GM19043 (cell line): ENCODE measurements around the gene DGKB.

Experiments
- ATAC-seq: cut with Tn5 transposase; IDR thresholded peaks from one replicate; pipeline ENCODE4 v1.9.1; 2021; ENCODE audit warnings: low read depth; ENCODE audit not compliant: unreplicated experiment

DGKB gene

DNA sequence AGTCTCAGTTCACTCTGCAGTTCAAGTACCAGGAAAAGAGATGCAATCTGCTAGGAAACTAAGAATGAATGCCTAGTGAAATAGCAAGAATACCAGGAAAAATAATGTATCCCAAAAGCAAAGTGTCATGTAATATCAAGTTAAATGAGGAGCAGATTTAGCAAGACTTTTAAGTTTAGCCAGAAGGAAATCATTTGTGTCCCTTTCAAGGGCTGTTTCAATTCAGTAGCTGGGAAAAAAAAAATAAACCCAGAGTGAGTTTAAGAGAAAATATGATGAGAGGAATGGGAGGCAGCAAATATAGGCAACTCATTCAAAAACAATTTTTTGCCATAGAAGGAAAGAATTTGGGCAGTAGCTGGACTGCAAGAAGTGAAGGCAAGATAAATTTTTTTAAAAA is 135.8 kb downstream of the DGKB start:
- ATAC-seq = no peak

DNA sequence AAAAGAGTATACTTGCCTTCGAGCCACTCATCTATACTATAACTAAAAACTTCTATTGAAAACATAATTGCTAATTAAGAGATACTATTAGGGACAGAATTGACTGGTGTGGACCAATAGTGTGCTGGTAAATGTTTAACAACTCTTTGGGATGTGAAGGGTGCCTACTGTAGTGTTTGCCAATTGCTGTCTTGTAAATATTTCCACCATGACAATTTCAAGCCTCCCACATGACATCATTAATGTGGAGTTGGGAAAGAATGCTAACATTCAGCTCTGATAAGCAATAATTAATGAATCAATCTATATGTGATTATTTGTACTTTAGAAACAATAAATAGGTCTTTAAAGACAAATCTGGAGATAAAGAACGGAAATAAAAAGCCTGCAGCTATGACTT is 136.8 kb downstream of the DGKB start:
- no peak for ATAC-seq

DNA sequence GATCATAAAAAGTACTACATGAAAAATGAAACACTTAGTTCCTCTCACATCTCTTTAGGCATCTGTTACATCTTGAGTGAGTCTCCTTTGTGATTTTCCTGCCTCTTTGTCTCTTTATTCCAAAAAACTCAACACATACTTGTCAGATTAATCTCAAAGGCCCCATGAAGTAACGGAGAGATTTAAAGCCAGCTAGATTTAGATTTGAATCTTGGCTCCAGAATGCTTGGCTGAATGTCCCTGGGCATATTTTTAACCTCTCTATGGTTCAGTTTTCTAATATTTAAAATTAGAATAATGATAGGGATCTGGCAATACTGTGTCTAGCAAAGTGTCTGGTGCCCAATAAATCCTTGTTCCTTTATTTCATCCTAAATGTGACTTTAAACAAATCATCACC is 140.0 kb downstream of the DGKB start:
- ATAC-seq = no peak

DNA sequence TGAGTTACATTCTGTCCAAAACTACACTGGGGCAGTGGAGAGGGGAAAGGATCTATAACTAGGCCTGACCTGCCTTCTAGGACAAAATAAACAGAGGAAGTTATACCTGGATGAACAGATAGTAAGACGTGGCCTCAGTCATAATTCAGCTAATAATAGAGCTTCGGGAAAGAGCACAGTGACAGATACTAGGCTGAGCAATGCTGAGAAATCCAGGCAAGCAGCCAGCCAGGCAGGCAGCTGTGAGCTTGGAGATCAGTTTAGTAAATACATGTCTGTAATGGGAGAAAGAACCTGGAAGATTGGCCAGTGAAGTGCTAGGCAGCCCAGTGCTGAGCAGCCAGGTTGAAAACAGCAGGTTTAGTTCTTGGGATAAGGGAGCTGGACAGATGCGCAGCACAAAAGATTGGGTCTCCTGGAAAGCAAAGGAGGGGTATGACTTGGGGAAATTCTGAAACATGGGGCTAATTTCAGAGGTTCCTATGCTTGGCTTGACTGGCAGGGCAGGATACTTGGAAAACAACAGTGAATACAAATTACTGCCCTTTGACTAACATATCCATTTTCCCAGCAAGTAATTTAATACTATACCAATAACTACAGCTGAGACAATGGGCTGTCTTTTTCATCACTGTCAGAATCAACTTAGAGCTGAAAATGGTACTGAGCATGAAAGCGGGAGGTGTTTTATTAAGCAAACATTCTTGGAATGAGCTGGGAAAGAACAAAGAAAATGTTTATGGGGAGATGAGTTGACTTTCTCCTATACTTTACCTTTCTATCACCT is 140.8 kb downstream of the DGKB start:
- no peak for ATAC-seq

DNA sequence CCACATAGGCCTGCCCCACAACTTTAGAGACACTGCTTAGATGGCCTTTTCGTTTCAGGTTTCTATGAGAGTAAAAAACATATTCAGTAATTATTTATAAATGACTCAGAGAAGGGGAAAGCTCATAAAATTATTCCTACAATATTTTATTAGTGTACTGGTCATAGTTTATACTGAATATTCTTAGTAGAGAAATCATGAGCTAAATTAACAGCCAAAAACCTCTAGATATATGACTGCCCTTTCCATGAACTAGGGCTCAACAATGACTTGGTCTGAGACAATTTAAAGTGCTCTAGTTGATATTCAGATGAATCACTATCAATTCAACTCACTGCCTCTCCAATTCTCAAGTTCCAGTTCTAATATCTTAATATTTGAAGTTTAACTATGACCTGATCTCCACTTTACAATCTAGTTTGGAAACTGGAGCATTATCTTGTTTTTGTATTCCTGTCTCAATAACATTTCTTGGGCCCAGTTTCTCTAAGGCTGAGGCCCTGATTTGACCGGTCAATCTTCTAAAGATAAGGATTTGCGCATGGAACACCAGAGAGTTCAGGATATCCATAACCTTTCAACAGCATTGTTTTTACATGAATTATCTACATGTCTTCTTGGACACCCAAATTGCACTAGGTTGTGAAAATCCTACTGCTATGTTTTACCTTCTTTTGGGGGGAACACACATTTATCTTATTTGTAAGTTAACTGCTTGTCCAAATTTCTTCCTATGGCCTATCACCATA is 141.6 kb downstream of the DGKB start:
- ATAC-seq = no peak

DNA sequence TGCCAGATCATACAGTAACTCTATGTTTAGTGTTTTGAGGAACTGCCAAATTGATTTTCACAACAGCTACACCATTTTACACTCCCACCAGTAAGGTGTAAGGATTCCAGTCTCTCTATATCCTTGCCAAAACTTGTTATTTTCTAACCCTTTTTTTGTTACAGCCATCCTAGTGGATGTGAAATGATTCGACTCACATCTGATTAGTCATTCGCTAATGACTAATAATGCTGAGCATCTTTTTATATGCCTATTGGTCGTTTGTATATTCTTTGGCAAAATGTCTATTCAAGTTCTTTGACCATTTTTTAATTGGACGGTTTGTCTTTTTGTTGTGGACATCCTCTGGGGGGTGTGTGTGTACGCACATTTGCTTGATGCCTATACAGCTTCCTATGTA is 142.8 kb downstream of the DGKB start:
- no peak for ATAC-seq

DNA sequence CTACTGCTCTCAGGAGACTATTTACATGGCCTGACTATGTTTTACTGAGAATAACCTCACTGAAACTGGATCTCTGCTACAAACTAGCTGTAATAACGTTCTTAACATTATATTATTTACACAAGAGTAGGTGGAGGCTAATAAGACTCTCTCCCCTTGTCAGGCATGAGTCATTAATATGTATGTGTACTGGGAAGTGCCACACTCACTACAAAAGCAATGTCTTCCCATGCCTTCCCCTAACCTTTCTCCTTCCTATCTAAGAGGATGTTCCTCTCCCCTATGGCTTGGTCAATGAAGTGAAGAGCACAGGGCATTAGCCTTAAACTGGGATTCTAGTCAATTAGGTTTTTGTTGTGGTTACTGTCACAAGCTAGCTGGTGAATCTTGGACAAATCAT is 147.9 kb downstream of the DGKB start:
- no peak for ATAC-seq

DNA sequence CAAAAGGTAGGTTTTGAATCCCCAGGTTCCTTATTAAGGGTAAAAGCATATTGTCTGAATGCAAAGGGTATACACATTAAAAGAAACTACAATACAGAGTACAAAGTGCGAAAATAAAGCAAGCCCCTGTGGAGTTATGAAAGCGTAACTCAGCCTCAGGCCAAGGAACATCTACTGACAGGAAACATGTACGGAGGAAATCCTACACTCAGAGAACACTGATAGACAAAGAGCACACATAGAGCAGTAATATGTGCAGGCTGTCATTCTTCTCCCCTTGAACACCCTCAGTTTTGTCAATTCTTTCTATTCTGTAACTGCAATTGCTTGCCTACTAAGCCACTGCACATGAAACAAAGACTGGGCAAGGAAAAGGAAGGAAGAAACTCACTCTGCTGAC is 150.2 kb downstream of the DGKB start:
- ATAC-seq = no peak

DNA sequence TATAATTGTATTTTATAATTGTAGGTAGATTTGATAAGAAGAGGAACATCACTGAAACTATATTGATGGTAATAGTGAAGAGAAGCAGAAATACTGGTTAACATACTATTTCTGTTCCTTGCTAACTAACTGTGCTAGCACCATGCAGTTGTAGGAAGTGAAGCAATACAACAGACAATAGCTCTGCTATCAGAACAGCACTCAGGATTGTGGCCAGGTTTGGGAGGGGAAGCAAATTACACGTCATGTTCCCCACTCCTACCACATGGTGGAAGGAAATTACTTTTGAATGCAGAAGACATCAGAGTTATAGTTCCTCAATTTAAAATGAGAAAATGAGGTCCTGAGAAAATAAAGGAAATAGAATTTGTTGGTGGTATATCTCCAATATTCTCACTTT is 151.1 kb downstream of the DGKB start:
- no peak for ATAC-seq

DNA sequence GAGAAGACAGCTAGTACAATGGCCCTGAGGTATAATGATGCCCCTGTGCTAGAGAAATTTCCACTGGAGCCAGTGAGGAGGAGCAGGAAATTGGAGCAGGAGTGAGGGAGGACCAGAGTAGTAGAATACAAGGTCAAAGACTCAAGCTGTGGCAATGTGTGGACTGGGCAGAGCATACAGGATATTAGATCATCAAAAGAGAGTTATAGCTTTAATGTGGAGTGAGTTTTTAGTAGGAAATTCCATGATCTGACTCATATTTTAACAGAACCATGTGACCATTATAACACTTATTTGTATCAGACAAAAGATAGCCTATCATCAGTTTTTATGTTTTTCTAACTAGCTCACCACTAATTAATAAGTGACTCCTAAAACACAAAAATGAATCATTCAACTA is 154.1 kb downstream of the DGKB start:
- no peak for ATAC-seq

DNA sequence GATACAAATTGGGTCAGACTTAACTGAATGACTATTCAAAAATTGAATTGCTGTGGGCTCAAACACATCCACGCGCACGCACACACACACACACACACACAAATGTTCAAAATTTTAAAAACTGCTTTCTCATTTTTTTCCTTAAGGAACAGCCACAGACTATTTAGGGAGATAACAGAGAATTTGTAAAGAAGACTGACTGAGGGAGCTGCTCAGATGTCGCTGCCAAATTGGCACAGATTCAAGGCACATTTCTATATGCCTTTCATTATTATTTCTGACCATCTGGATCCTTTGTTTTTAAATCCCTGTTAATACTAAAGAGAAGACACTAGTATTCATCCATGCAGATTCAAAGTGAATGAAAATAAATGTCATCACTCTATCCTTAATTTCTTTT is 154.8 kb downstream of the DGKB start:
- no peak for ATAC-seq

DNA sequence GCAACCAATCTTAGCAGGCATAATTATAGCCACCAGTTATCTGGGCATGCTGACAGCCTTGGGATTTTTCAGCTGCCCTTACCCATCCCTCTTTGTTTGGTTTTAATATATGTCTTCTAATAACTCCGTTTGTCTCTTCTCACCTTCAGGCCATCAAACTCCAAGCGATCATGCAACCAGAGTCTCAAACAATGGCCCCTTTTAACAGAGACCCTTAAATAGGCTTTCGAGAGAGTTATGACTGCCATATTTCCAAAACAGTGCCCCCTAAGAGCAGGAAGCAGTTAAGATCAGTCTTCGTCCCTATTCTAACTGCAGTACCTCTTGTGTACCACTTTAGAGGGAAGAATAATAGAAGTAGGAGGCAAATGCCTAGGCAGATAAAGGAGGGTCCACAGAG is 157.5 kb downstream of the DGKB start:
- no peak for ATAC-seq

DNA sequence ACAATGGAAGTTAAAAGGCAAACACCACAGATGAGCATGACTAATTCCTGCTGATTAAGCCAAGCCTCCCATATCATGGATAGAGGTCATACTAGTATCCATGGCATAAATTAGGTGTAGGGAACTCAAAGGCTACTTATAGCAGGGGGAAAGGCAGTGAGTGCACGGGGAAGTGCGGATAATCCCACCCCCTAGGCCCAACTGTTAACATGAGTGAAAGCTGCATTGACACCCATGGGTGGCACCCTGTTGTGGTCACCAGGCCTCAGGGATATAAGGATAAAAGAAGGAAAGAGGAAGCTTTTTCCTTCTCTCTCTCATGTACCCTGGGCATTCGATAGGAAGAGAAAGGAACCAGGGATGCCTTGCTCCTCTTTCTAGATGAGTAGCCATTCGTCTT is 161.9 kb downstream of the DGKB start:
- ATAC-seq = no peak

DNA sequence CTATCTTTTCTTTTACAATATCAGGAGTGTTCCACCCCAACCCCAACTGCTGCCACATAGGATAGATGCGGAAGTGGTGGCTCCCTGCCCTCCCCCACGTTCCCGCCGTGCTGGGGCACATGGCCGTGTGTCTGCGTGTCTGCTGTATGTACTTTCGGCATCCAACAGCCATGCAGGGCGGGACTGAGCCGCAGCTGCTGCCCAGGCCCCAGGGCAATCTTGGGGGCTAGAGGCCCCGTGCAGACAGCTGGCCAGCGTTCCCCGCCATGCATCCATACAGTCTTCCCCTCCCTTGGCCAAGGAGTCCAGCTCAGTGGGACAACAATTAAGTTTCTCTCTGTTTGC is 162.7 kb downstream of the DGKB start:
- ATAC-seq = no peak

DNA sequence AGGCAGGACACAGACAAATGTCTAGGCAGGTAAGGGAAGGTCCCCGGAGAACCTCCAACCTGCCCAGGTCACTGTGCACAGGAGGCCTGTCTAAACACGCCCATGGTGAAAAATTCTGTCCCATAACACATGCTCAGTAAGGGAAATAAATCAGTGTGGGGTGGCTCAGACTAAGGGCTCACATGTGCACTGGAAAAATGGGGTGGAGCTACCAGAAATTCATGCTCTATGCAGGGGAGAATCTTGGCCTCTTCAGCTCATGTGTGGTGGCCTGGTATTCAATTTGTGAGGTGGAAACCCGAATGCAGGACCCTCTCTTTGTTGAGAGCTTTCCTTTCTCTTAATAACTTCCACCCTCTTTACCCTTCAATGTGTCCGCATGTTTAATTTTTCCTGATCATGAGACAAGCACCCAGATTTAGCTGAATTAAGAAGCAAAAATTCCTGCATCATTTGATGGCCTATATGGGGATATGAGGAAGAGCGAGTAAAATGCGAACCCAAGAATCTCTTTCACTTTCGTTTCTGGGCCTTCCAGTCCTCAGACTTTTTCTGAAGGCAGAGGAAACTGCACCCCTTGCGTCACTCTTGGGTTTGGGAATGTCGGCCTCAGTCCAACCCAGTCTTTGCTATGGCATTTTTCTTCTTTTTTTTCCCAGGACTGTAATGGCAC is 163.2 kb downstream of the DGKB start:
- ATAC-seq = no peak

DNA sequence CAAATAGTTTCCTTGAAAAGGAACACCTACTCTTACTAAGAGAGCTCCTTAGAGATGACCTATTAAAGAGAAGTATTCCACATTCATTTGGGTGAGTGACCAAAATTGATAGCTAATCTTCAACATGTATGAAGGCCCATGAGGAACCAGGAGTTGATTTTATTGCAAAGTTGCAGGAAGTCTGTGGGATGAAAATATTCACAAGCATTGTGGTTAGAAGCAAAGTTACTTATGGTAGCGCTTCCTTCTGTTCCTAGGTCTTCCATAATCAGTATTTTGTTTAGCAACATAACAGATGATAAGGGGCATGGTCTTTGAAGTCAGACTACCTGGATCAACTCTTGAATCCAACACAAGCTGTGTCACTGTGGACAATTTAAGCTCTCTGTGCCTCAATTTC is 164.5 kb downstream of the DGKB start:
- no peak for ATAC-seq

DNA sequence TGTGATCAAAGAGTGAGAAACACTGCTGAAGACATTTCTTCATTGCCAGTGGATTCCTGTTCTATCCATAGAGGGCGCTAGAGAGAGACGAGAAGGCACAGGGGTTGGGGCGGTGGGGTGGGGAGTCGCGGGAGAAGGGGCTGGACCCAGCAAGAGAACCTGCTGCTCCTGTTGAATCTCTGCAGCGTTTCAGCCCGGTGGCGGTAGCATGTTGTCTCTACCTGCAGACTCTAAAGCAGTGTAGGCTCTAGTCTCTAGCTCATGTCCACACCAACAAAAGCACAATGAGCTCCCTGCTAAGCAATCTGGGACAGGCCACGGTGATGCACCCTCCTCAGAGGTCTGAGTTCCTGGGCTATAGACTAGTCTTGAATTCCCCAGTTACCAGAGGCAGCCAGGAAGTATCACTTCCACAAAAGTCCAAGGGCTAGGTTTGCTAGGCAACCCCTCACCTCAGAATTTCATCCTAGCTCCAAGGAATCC is 167.7 kb downstream of the DGKB start:
- no peak for ATAC-seq

DNA sequence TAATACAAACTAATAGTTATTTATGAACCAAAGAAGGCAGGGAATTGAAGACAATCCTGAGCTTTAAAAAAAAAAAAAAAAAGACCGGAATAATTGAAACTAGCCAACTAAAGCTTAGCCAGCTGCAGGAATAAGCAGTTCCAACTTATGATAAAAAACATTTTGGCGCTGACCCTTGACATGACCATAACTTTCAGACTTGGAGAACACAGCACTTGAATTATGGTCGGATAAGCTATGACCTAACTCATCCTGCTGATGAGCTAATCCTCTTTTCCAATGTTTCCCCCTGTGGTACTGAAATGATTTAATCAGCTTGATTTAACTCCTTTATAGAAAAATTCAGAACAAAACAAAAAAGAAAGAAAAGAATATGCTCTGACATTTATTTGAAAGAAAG is 181.8 kb downstream of the DGKB start:
- no peak for ATAC-seq

DNA sequence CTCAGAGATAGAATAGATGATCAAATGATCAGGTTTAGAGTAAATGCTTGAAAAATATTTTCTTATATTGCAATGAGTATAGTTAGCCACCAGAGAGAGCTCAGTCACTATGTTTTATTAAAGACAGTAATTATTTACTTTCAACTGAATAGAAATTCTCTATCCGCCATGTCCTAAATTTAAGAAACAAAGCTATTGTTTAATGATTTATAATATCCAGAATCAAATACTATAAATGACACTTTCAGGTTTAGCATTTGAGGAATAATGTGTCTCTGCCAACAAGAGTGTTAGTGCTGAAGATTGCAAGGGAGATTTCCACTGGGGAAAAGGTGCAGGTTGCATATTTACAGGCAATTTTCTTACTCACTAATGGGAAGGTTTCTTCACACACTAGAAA is 184.7 kb downstream of the DGKB start:
- no peak for ATAC-seq

DNA sequence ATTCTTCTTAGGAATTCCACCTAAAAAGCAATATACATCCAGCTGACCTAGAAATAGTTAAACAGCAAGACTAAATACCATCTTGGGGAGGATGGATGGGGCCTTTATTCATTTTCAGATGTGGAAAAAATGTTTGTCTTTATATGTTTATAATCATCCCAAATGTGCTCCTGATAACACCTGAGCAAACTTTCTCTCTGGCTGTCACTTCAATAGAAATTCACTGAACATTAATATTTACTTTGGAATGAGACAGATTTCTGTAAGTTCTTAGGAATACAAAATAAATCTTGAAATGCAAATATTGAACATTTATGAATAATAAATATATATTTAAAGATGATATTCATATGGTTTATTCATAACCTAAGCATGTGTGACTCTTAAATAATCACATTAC is 185.4 kb downstream of the DGKB start:
- no peak for ATAC-seq

DNA sequence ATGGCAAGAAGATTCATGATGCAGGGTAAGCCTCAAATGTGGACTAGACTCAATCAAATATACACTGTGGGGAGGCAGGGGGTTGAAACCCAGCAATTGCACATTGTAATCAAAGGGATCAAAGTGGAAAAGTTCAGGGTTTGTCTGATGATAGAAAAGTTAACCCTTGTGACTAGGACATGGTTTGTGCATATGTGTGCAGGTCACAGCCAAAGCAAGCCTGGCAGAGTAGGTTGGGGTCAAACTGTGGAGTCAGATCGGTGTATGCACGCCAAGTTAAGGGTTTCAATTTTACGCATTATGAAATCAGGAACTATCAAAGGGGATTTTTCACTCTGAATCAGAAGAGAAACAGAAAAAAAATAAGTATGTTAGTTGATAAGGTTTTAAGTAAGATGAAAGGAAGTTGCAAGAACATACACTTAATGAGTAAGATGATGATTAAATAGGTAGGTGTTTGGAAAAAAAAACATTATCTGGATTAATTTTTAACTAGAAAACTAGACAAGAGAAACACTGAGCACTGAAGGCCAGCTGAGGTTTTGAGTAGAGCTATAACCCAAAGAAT is 188.3 kb downstream of the DGKB start:
- peak; percentile 94 for ATAC-seq
